H9 (cell line): ENCODE data around the gene MYRIP. TPM values are rescaled to one million over a fixed set of nuclear protein-coding genes. Genes with fewer than 3 reads are reported as not detected.
A peak's percentile ranks its signal among the peaks of the same experiment; 100 is the strongest.

Experiments used
- DNase-seq: peaks from one replicate; pipeline ENCODE4 v3.0.0-alpha.2; 2017
- H2AFZ ChIP-seq: one replicate; pipeline ENCODE4 v1.6.1; 2013; ENCODE audit warnings: mild to moderate bottlenecking, low read length, control low read depth, moderate library complexity
- H2AK5ac ChIP-seq: 2 replicates; pipeline ENCODE4 v1.6.1; 2013; ENCODE audit warnings: low read length, control low read depth, mixed read lengths; ENCODE audit not compliant: insufficient read length
- H2BK120ac ChIP-seq: one replicate; pipeline ENCODE4 v1.6.1; 2013; ENCODE audit warnings: low read depth, mild to moderate bottlenecking, low read length, control low read depth, inconsistent platforms; ENCODE audit not compliant: poor library complexity, severe bottlenecking
- H2BK12ac ChIP-seq: 2 replicates; pipeline ENCODE4 v1.6.1; 2013; ENCODE audit warnings: low read length, control low read depth, mixed read lengths, low read depth; ENCODE audit not compliant: insufficient read length
- H2BK15ac ChIP-seq: 2 replicates; pipeline ENCODE4 v1.6.1; 2013; ENCODE audit warnings: low read depth, low read length, control low read depth
- H2BK20ac ChIP-seq: one replicate; pipeline ENCODE4 v1.6.1; 2013; ENCODE audit warnings: low read depth, mild to moderate bottlenecking, low read length, control low read depth, inconsistent platforms; ENCODE audit not compliant: poor library complexity, severe bottlenecking
- H2BK5ac ChIP-seq: 2 replicates; pipeline ENCODE4 v1.6.1; 2013; ENCODE audit warnings: low read length, control low read depth, mixed read lengths; ENCODE audit not compliant: insufficient read length
- H3K14ac ChIP-seq: 2 replicates; pipeline ENCODE4 v1.6.1; 2013; ENCODE audit warnings: low read length, control low read depth; ENCODE audit not compliant: insufficient read depth
- H3K18ac ChIP-seq: 2 replicates; pipeline ENCODE4 v1.6.1; 2013; ENCODE audit warnings: low read depth, mild to moderate bottlenecking, mixed read lengths, low read length, control low read depth; ENCODE audit not compliant: insufficient read length
- H3K23ac ChIP-seq: 2 replicates; pipeline ENCODE4 v1.6.1; 2013; ENCODE audit warnings: low read length, control low read depth, mixed read lengths, low read depth; ENCODE audit not compliant: insufficient read length
- H3K23me2 ChIP-seq: 2 replicates; pipeline ENCODE4 v1.6.1; 2013; ENCODE audit warnings: low read depth, mild to moderate bottlenecking, mixed read lengths, low read length, control low read depth; ENCODE audit not compliant: insufficient read length, poor library complexity, severe bottlenecking
- H3K27ac ChIP-seq: 2 replicates; pipeline ENCODE4 v1.5.1; 2013; ENCODE audit warnings: low read length, control low read depth, mixed read lengths, low read depth; ENCODE audit not compliant: insufficient read length
- H3K27me3 ChIP-seq: 2 replicates; pipeline ENCODE4 v1.6.1; 2013; ENCODE audit warnings: low read length, control low read depth, inconsistent platforms; ENCODE audit not compliant: insufficient read depth
- H3K4ac ChIP-seq: 2 replicates; pipeline ENCODE4 v1.6.1; 2013; ENCODE audit warnings: low read depth, mild to moderate bottlenecking, control low read depth, inconsistent platforms, low read length, moderate library complexity
- H3K4me1 ChIP-seq: 2 replicates; pipeline ENCODE4 v1.6.1; 2013; ENCODE audit warnings: low read length, control low read depth, inconsistent platforms; ENCODE audit not compliant: insufficient read depth
- H3K4me2 ChIP-seq: 2 replicates; pipeline ENCODE4 v1.6.1; 2013; ENCODE audit warnings: low read length, control low read depth, mixed read lengths; ENCODE audit not compliant: insufficient read length, insufficient read depth
- H3K56ac ChIP-seq: 2 replicates; pipeline ENCODE4 v1.6.1; 2013; ENCODE audit warnings: low read depth, mild to moderate bottlenecking, mixed read lengths, low read length, control low read depth; ENCODE audit not compliant: insufficient read length
- H3K79me1 ChIP-seq: 2 replicates; pipeline ENCODE4 v1.6.1; 2013; ENCODE audit warnings: low read depth, mild to moderate bottlenecking, moderate library complexity, low read length, control low read depth, inconsistent platforms; ENCODE audit not compliant: insufficient read depth, poor library complexity, severe bottlenecking
- H3K79me2 ChIP-seq: 2 replicates; pipeline ENCODE4 v1.6.1; 2013; ENCODE audit warnings: low read length, control low read depth, inconsistent platforms; ENCODE audit not compliant: insufficient read depth
- H3K9ac ChIP-seq: 2 replicates; pipeline ENCODE4 v1.6.1; 2013; ENCODE audit warnings: low read length, control low read depth, mixed read lengths; ENCODE audit not compliant: insufficient read length; ENCODE audit errors: extremely low read depth
- H3K9me3 ChIP-seq: one replicate; pipeline ENCODE4 v1.6.1; 2013; ENCODE audit warnings: low read depth, low read length, inconsistent platforms; ENCODE audit not compliant: control insufficient read depth
- H3T11ph ChIP-seq: one replicate; pipeline ENCODE4 v1.6.1; 2013; ENCODE audit warnings: mild to moderate bottlenecking, low read length, control low read depth, inconsistent platforms
- H4K20me1 ChIP-seq: one replicate; pipeline ENCODE4 v1.6.1; 2013; ENCODE audit not compliant: control insufficient read depth, insufficient read length, insufficient read depth
- H4K5ac ChIP-seq: 2 replicates; pipeline ENCODE4 v1.6.1; 2013; ENCODE audit warnings: low read depth, mild to moderate bottlenecking, mixed read lengths, low read length, control low read depth; ENCODE audit not compliant: insufficient read length
- H4K8ac ChIP-seq: replicated peaks from 2 replicates; pipeline ENCODE4 v1.6.1; 2013; ENCODE audit warnings: low read length, control low read depth, mixed read lengths, low read depth; ENCODE audit not compliant: insufficient read length
- H4K91ac ChIP-seq: 2 replicates; pipeline ENCODE4 v1.6.1; 2013; ENCODE audit warnings: low read depth, mild to moderate bottlenecking, moderate library complexity, mixed read lengths, low read length, control low read depth; ENCODE audit not compliant: insufficient read length
- H3K27ac Mint-ChIP-seq, 3 experiments: 2 replicates in 2 of 3; 3 replicates in 1 of 3; pipeline ENCODE4 v1.8.0; 2020 to 2021; ENCODE audit warnings: mixed read lengths in 3 of 3, mild to moderate bottlenecking in 1 of 3, moderate library complexity in 1 of 3
- H3K27me3 Mint-ChIP-seq: 2 replicates; pipeline ENCODE4 v1.8.0; 2021; ENCODE audit warnings: low read depth, mild to moderate bottlenecking, moderate library complexity, mixed read lengths
- H3K36me3 Mint-ChIP-seq, 3 experiments: 2 replicates in 2 of 3; 3 replicates in 1 of 3; pipeline ENCODE4 v1.8.0; 2020 to 2021; ENCODE audit warnings: low read depth in 3 of 3, mixed read lengths in 3 of 3; ENCODE audit not compliant: insufficient read depth in 1 of 3
- H3K4me1 Mint-ChIP-seq, 2 experiments: 2 replicates each; pipeline ENCODE4 v1.8.0; 2020; ENCODE audit warnings: mixed read lengths in 2 of 2
- H3K4me3 Mint-ChIP-seq, 2 experiments: 2 replicates in 1 of 2; 3 replicates in 1 of 2; pipeline ENCODE4 v1.8.0; 2020 to 2021; ENCODE audit warnings: mild to moderate bottlenecking in 2 of 2, mixed read lengths in 2 of 2, moderate library complexity in 1 of 2
- H3K9me3 Mint-ChIP-seq, 2 experiments: 2 replicates in 1 of 2; 3 replicates in 1 of 2; pipeline ENCODE4 v1.8.0; 2020; ENCODE audit warnings: mild to moderate bottlenecking in 2 of 2, mixed read lengths in 2 of 2, moderate library complexity in 1 of 2
- WGBS: extraction: QIAGEN DNeasy Blood & Tissue Kit; methylation state at CpG from one replicate; pipeline ENCODE4 v1.1.7; 2013; ENCODE audit warnings: missing lambda C conversion rate, low lambda C conversion rate, mixed read lengths; ENCODE audit not compliant: insufficient read length; ENCODE audit errors: extremely low coverage; 5-methylcytosine and 5-hydroxymethylcytosine counted together
- total RNA-seq: library from RNA; stranded (reverse); gene quantifications from 2 replicates; pipeline ENCODE4 v1.2.1, GENCODE V29; 2021
- TF ChIP-seq, protein P1 (sequence below): fragments of 200-600 bp; sonication (generic); conservative IDR thresholded peaks from 3 replicates; pipeline ENCODE4 v1.8.0; 2021; ENCODE audit warnings: antibody characterized with exemption, mild to moderate bottlenecking

Gene MYRIP
- total RNA-seq, 1 experiment from 2014 or later = 1.8 TPM

DNA sequence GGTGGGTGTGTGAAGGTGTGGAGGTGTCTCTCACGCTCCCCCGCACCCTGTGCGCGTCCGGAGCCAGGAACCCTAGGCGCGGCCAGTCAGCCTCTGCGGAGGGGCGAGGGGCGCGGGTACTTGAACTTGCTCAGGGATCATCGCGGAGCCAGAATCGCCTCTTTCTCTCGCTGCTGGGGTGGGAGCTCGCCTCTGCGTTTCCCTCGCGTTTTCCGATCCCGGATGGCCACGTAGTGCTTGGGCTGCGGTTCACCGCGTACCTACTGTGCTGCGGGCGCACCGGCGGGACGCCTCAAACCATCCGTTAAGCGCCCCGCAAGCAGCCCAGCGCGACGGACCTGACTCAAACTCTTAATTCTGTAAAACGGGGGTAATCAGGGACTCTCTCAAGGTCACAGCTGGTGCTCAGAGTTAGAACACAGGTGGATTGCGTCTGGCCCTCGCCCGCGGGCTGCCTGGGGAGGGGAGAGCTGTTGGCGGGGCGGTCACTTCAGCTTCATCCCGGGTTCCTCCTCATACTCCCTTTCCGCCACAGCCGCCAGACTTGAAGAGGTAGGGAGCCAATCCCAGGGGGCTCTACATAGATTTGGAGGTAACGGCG, 686 bp downstream of the MYRIP start:
- Histone ChIP-seq H3K23ac (no peak overlapping the region), H2BK5ac (no peak overlapping the region), H4K91ac (no peak overlapping the region), H2BK20ac (no peak overlapping the region), H3K4me2 (peak overlapping the region; percentile 89), H4K5ac (no peak overlapping the region), H4K20me1 (no peaks in the 10 kb centered on the region), H3K23me2 (peaks cover 25% of the 10 kb centered on the region), H3K79me1 (no peaks in the 10 kb centered on the region), H3T11ph (no peak overlapping the region), H3K9ac (no peak overlapping the region), H3K14ac (no peak overlapping the region; the same call in 1 of the 2 replicates), H4K8ac (no peak overlapping the region), H3K79me2 (no peaks in the 10 kb centered on the region), H2BK15ac (no peak overlapping the region), H3K27me3 (peaks cover 15% of the 10 kb centered on the region), H3K18ac (no peak overlapping the region), H2BK12ac (no peak overlapping the region), H3K4me1 (peaks cover 5% of the 10 kb centered on the region; the same call in 1 of the 2 replicates), H3K9me3 (no peaks in the 10 kb centered on the region), H2AK5ac (no peak overlapping the region), H2BK120ac (no peak overlapping the region), H3K4ac (no peak overlapping the region), H3K56ac (no peak overlapping the region), H2AFZ (no peak overlapping the region), H3K27ac (no peak overlapping the region)
- H3K27ac Mint-ChIP-seq = no peak overlapping the region
- peaks cover 72% of the 10 kb centered on the region for H3K27me3 Mint-ChIP-seq
- peak overlapping the region; percentile 75 to 96 for H3K4me3 Mint-ChIP-seq
- TF ChIP-seq, protein P1, sequence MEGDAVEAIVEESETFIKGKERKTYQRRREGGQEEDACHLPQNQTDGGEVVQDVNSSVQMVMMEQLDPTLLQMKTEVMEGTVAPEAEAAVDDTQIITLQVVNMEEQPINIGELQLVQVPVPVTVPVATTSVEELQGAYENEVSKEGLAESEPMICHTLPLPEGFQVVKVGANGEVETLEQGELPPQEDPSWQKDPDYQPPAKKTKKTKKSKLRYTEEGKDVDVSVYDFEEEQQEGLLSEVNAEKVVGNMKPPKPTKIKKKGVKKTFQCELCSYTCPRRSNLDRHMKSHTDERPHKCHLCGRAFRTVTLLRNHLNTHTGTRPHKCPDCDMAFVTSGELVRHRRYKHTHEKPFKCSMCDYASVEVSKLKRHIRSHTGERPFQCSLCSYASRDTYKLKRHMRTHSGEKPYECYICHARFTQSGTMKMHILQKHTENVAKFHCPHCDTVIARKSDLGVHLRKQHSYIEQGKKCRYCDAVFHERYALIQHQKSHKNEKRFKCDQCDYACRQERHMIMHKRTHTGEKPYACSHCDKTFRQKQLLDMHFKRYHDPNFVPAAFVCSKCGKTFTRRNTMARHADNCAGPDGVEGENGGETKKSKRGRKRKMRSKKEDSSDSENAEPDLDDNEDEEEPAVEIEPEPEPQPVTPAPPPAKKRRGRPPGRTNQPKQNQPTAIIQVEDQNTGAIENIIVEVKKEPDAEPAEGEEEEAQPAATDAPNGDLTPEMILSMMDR = no peak
- no peaks in the 10 kb centered on the region; a peak in 2 of 7 replicates for H3K36me3 Mint-ChIP-seq
- peak; percentile 43 for DNase-seq
- H3K9me3 Mint-ChIP-seq = no peaks in the 10 kb centered on the region
- WGBS = no CpG with 5 or more reads among the region's 48 CpGs
- H3K4me1 Mint-ChIP-seq = peaks cover 23 to 28% of the 10 kb centered on the region in 2 experiments
